HCT116 (cell line): ENCODE measurements around the gene TMEM132D. TPM values are rescaled to one million over a fixed set of nuclear protein-coding genes. Genes with fewer than 3 reads are reported as not detected.

Source experiments
- ATAC-seq: fragments of 200-7000 bp; cut with Tn5 transposase; 2 replicates; pipeline ENCODE4 v1.9.1; 2020; ENCODE audit warnings: mild to moderate bottlenecking, moderate library complexity
- BruUV-seq: library from RNA; stranded (reverse); fragments of 400-500 nt; replicated peaks from 2 replicates; lab custom pipeline; 2021; lab: Mats Ljungman, UMichigan
- CTCF ChIA-PET: fragments of 300-600 bp; sonication (Branson Sonifier 250); formaldehyde crosslinking; loops from one replicate; lab custom pipeline; 2021; ENCODE audit warnings: antibody characterized with exemption; lab: Charles Lee
- POLR2A ChIA-PET: fragments of 300-600, 350-600 bp; sonication (Branson Sonifier 250); formaldehyde crosslinking; loops from one replicate; lab custom pipeline; 2021; ENCODE audit warnings: antibody characterized with exemption; lab: Charles Lee
- RAD21 ChIA-PET, 2 experiments: fragments of 300-600 bp; sonication (Branson Sonifier 250); formaldehyde crosslinking; loops; one replicate each; lab custom pipeline; 2023; ENCODE audit warnings: low total read pairs in 2 of 2; ENCODE audit not compliant: uncharacterized antibody in 2 of 2, unreplicated experiment in 2 of 2, low non-redundant PET in 1 of 2; lab: Charles Lee
- DNase-seq: peaks from one replicate; pipeline ENCODE4 v3.0.0-alpha.2; 2010; ENCODE audit warnings: low read depth, low spot score
- H2AFZ ChIP-seq: fragments of 200-600 bp; shearing (Covaris generic), sonication (generic); 2 replicates; pipeline ENCODE4 v1.6.1; 2017; ENCODE audit warnings: low read depth, mixed run types, mixed read lengths, antibody characterized with exemption, low read length; ENCODE audit not compliant: poor library complexity, severe bottlenecking
- H3K27ac ChIP-seq: 2 replicates; pipeline ENCODE4 v1.5.1; 2012; ENCODE audit warnings: low read depth, low read length
- H3K27me3 ChIP-seq: fragments of 200-600 bp; sonication (generic); 2 replicates; pipeline ENCODE4 v1.6.1; 2016; ENCODE audit warnings: mixed run types, low read length, mixed read lengths; ENCODE audit not compliant: insufficient read depth
- H3K36me3 ChIP-seq, 2 experiments: fragments of 200-500 bp in 1 of 2; fragments of 200-600 bp in 1 of 2; sonication (Bioruptor generic) in 1 of 2; sonication (generic) in 1 of 2; 2 replicates each; pipeline versions ENCODE4 v1.5.1 to v1.6.1; 2014 to 2016; ENCODE audit warnings: low read length in 2 of 2, inconsistent platforms in 1 of 2, mixed read lengths in 1 of 2, mixed run types in 1 of 2; ENCODE audit not compliant: insufficient read depth in 2 of 2, control insufficient read depth in 1 of 2
- H3K4me1 ChIP-seq, 2 experiments: fragments of 200-600 bp in 1 of 2; sonication (generic) in 1 of 2; 2 replicates each; pipeline versions ENCODE4 v1.5.1 to v1.6.1; 2012 to 2017; ENCODE audit warnings: low read length in 2 of 2, inconsistent platforms in 1 of 2, mild to moderate bottlenecking in 1 of 2, mixed read lengths in 1 of 2, mixed run types in 1 of 2, moderate library complexity in 1 of 2; ENCODE audit not compliant: insufficient read depth in 2 of 2, control insufficient read depth in 1 of 2
- H3K4me2 ChIP-seq: fragments of 200-600 bp; sonication (generic); 2 replicates; pipeline ENCODE4 v1.6.1; 2017; ENCODE audit warnings: mixed run types, low read length, mixed read lengths
- H3K4me3 ChIP-seq, 2 experiments: fragments of 200-600 bp in 1 of 2; sonication (generic) in 1 of 2; replicated peaks in 1 of 2; 2 replicates each; pipeline ENCODE4 v1.5.1; 2011 to 2016; ENCODE audit warnings: low read length in 2 of 2, control low read depth in 1 of 2, low read depth in 1 of 2, mild to moderate bottlenecking in 1 of 2, mixed read lengths in 1 of 2, mixed run types in 1 of 2
- H3K79me2 ChIP-seq: fragments of 200-600 bp; sonication (generic); 2 replicates; pipeline ENCODE4 v1.6.1; 2017; ENCODE audit warnings: mild to moderate bottlenecking, mixed run types, low read length, moderate library complexity, mixed read lengths; ENCODE audit not compliant: insufficient read depth
- H3K9ac ChIP-seq: fragments of 200-600 bp; sonication (generic); 2 replicates; pipeline ENCODE4 v1.6.1; 2016; ENCODE audit warnings: low read length, mixed read lengths
- H3K9me2 ChIP-seq: fragments of 200-600 bp; sonication (generic), shearing (Covaris generic); 2 replicates; pipeline ENCODE4 v1.6.1; 2017; ENCODE audit warnings: mixed run types, mild to moderate bottlenecking, moderate library complexity; ENCODE audit not compliant: insufficient read depth
- H3K9me3 ChIP-seq, 2 experiments: fragments of 200-500 bp in 1 of 2; fragments of 200-600 bp in 1 of 2; sonication (Bioruptor generic) in 1 of 2; sonication (generic) in 1 of 2; 2 replicates each; pipeline ENCODE4 v1.6.1; 2014 to 2017; ENCODE audit warnings: low read length in 2 of 2, mixed read lengths in 2 of 2, inconsistent platforms in 1 of 2, low read depth in 1 of 2, mild to moderate bottlenecking in 1 of 2, mixed run types in 1 of 2, moderate library complexity in 1 of 2; ENCODE audit not compliant: control insufficient read depth in 1 of 2, insufficient read depth in 1 of 2
- H4K20me1 ChIP-seq: fragments of 200-600 bp; sonication (generic), shearing (Covaris generic); 2 replicates; pipeline ENCODE4 v1.6.1; 2017; ENCODE audit warnings: mixed run types, mild to moderate bottlenecking, moderate library complexity; ENCODE audit not compliant: insufficient read depth
- JUND ChIP-seq: IDR thresholded peaks from 2 replicates; pipeline ENCODE4 v1.6.1; 2012
- POLR2AphosphoS5 ChIP-seq: IDR thresholded peaks from 2 replicates; pipeline ENCODE4 v1.6.1; 2011; ENCODE audit warnings: mild to moderate bottlenecking, low read depth, low read length, moderate library complexity
- RAD21 ChIP-seq: IDR thresholded peaks from 2 replicates; pipeline ENCODE4 v1.6.1; 2012; ENCODE audit warnings: low read depth, mild to moderate bottlenecking
- SIN3A ChIP-seq: IDR thresholded peaks from 2 replicates; pipeline ENCODE4 v1.6.1; 2012; ENCODE audit warnings: low read depth
- YY1 ChIP-seq: IDR thresholded peaks from 2 replicates; pipeline ENCODE4 v1.6.1; 2011; ENCODE audit warnings: low read length, low read depth, moderate library complexity, mild to moderate bottlenecking; ENCODE audit not compliant: insufficient replicate concordance; ENCODE audit errors: extremely low read depth
- ZFX ChIP-seq: fragments of 450-650 bp; IDR thresholded peaks from 2 replicates; pipeline ENCODE4 v1.6.1; 2017
- intact Hi-C: fragments of 100-400 bp; cut with micrococcal nuclease; formaldehyde crosslinking; loops from 2 replicates; pipeline ENCODE4 v1.10.0; 2022
- total RNA-seq: library from RNA; stranded (reverse); gene quantifications from one replicate; pipeline ENCODE4 v1.2.1, GENCODE V29; 2021; ENCODE audit not compliant: unreplicated experiment
- TF ChIP-seq, protein P1 (sequence below): IDR thresholded peaks from 2 replicates; pipeline ENCODE4 v1.6.1; 2012

TMEM132D gene
- total RNA-seq, 1 experiment from 2014 or later = not detected

DNA sequence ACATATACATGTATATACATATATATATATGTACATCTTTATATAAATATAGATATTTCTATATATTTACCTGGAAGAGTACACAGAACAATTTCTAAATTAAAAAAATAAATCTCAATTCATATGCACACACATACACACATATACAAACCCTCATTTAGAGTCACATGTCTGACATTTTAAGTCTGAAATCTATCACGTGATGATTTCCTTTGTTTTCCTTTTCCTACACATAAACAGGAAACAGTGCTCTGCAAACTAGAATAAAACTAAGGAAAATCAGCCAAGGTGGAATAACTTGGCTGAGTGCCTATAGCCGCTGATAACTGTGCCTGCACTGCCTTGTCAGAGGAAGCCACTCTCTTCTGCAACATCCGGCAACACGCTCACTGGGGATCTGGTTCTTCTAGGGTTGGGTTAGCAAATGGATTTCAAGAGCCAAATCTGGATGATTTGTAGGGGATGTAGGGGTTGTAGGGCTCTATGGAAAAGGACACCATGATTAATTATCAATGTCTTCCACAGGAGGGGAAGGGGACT, 480.7 kb downstream of the TMEM132D start:
- POLR2A ChIA-PET = no interaction called here

DNA sequence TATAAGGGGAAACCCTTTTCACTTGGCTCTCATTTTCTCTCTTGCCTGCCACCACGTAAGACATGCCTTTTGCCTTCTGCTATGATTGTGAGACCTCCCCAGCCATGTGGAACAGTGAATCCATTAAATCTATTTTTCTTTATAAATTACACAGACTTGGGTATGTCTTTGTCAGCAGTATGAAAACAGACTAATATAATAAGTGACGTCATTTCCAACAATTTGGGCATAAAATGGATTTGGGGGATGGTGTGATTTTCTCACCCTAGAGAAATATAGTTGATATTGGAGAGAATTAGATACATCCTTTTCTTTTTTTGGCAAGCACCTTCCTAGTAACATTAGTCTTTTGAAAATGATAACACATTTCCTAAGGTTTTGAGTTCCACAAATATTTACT, 490.5 kb downstream of the TMEM132D start:
- Histone ChIP-seq H2AFZ (no peak overlapping the region), H3K79me2 (no peaks in the 10 kb centered on the region), H3K36me3 (no peaks in the 10 kb centered on the region), H3K9me2 (no peaks in the 10 kb centered on the region), H3K4me3 (no peak overlapping the region), H3K4me1 (no peaks in the 10 kb centered on the region), H4K20me1 (no peaks in the 10 kb centered on the region), H3K4me2 (no peak overlapping the region), H3K9ac (no peak overlapping the region), H3K9me3 (peaks cover 12 to 32% of the 10 kb centered on the region in 2 experiments; a peak in 3 of 4 replicates), H3K27me3 (no peaks in the 10 kb centered on the region), H3K27ac (no peak overlapping the region)
- BruUV-seq = no TSS peak
- ATAC-seq (no peak), DNase-seq (no peak)
- intact Hi-C loops = no loop called here
- TF ChIP-seq, protein P1, sequence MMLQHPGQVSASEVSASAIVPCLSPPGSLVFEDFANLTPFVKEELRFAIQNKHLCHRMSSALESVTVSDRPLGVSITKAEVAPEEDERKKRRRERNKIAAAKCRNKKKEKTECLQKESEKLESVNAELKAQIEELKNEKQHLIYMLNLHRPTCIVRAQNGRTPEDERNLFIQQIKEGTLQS = no peak
- no peak for TF ChIP-seq RAD21
- TF ChIP-seq SIN3A = no peak
- ChIA-PET CTCF (no interaction called here), POLR2A (no interaction called here), RAD21 (no interaction called here)

More for the DNA sequence above, 480.7 kb downstream of the TMEM132D start:
- H3K36me3 ChIP-seq = no peaks in the 10 kb centered on the region
- H3K9ac ChIP-seq = no peak overlapping the region
- no peaks in the 10 kb centered on the region for H3K27me3 ChIP-seq
- H3K79me2 ChIP-seq = no peaks in the 10 kb centered on the region
- intact Hi-C loops = no loop called here
- H2AFZ ChIP-seq = no peak overlapping the region
- H3K27ac ChIP-seq = no peak overlapping the region
- H3K4me2 ChIP-seq = no peak overlapping the region
- ChIA-PET CTCF (no interaction called here), RAD21 (no interaction called here)
- H3K4me3 ChIP-seq = no peak overlapping the region
- no peak for TF ChIP-seq JUND
- TF ChIP-seq POLR2AphosphoS5 = no peak
- TF ChIP-seq YY1 = no peak
- no peak for TF ChIP-seq ZFX
- no TSS peak for BruUV-seq
- DNase-seq = no peak
- ATAC-seq = no peak
- H3K4me1 ChIP-seq = no peaks in the 10 kb centered on the region
- no peaks in the 10 kb centered on the region for H4K20me1 ChIP-seq
- no peaks in the 10 kb centered on the region for H3K9me2 ChIP-seq
- peaks cover 4 to 18% of the 10 kb centered on the region in 2 experiments; a peak in 3 of 4 replicates for H3K9me3 ChIP-seq
